Measurements from ENCODE around the gene GSDME. TPM values are rescaled to one million over a fixed set of nuclear protein-coding genes. Genes with fewer than 3 reads are reported as not detected.

The GSDME gene
- total RNA-seq, 1 donor from 2014 or later = 9.6 TPM

DNA sequence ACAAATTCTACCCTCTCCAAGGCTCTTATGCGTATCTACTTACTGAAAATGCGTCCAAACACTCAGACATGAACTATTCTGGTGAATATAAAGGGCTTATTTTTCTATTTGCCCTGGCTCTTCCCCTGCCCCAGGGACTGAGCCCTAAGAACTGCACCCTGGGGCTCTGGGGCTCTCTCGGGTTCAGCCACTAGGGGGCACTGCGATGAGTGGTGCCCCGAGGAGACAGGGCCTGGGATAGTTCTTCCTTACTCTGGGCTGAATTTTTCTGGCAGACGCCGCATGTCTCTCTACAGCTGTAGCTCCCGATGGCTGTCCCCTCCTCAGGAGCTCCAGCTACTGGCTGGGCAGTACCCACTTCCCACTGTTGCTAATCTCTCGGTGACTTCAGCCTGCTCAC lies 30.8 kb upstream of the GSDME start:
- DNase-seq (ENCODE audit: low spot score) = no peak
- no peak overlapping the region for H3K27ac Mint-ChIP-seq
- H3K36me3 Mint-ChIP-seq (ENCODE audit: low read depth) = peaks cover 34% of the 10 kb centered on the region
- no peak overlapping the region for H3K4me3 Mint-ChIP-seq (ENCODE audit: low read depth)
- no peaks in the 10 kb centered on the region for H3K27me3 Mint-ChIP-seq (ENCODE audit: low read depth)
- peaks cover 10% of the 10 kb centered on the region for H3K4me1 Mint-ChIP-seq (ENCODE audit: low read depth)
- intact Hi-C loops (cut with micrococcal nuclease) = no loop called here
- H3K9me3 Mint-ChIP-seq = peaks cover 7% of the 10 kb centered on the region

GRCh38 chr7:24786941-24787340 lies 29.7 kb upstream of the GSDME start:
- intact Hi-C loops (cut with micrococcal nuclease) = loop anchor here (2.0 kb wide), 1 partner anchor 32 kb away; no protein-coding TSS in a partner anchor
- Mint-ChIP-seq H3K27ac (no peak overlapping the region), H3K36me3 (ENCODE audit: low read depth) (peaks cover 35% of the 10 kb centered on the region), H3K9me3 (peaks cover 12% of the 10 kb centered on the region), H3K4me1 (ENCODE audit: low read depth) (peaks cover 10% of the 10 kb centered on the region), H3K4me3 (ENCODE audit: low read depth) (no peak overlapping the region), H3K27me3 (ENCODE audit: low read depth) (no peaks in the 10 kb centered on the region)
- no peak for DNase-seq (ENCODE audit: low spot score)

DNA sequence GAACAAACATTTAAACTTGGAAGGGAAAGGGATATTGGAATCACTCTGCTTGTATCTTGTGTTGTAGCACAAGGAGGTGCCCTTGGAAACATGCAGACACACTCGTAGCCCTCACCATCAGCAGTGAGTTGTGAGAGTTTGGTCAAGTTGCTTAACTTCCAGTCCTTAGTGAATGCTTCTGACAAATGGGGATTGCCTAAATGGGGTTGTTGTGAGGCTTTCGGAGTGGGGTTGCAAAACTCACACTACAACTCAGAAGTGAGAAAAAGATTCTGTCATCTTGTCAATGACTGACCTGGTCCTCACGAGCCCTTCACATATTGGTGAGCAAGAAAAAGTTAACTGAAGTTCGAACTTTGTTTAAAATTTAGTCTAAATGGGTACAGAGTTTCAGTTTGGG lies 29.0 kb upstream of the GSDME start:
- peaks cover 12% of the 10 kb centered on the region for H3K9me3 Mint-ChIP-seq
- H3K36me3 Mint-ChIP-seq (ENCODE audit: low read depth) = peaks cover 34% of the 10 kb centered on the region
- no peak for DNase-seq (ENCODE audit: low spot score)
- intact Hi-C loops (cut with micrococcal nuclease) = loop anchor here (2.0 kb wide), 1 partner anchor 32 kb away; no protein-coding TSS in a partner anchor
- no peak overlapping the region for H3K4me3 Mint-ChIP-seq (ENCODE audit: low read depth)
- no peak overlapping the region for H3K27ac Mint-ChIP-seq
- no peaks in the 10 kb centered on the region for H3K27me3 Mint-ChIP-seq (ENCODE audit: low read depth)
- H3K4me1 Mint-ChIP-seq (ENCODE audit: low read depth) = peaks cover 10% of the 10 kb centered on the region

DNA sequence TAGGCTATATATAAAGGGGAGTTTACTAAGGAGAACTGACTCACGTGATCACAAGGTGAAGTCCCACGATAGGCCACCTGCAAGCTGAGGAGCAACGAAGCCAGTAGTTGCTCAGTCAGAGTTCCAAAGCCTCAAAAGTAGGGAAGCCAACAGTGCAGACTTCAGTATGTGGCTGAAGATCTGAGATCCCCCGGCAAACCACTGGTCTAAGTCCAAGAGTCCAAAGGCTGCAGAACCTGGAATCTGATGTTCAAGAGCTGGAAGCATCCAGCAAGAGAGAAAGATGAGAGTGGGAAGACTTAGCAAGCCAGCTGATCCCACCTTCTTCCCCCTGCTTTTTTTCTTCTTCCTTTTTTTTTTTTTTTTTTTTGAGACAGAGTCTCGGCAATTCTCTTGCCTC lies 27.0 kb upstream of the GSDME start:
- H3K4me1 Mint-ChIP-seq (ENCODE audit: low read depth) = peaks cover 10% of the 10 kb centered on the region
- H3K36me3 Mint-ChIP-seq (ENCODE audit: low read depth) = peaks cover 37% of the 10 kb centered on the region
- H3K4me3 Mint-ChIP-seq (ENCODE audit: low read depth) = no peak overlapping the region
- no peak overlapping the region for H3K27ac Mint-ChIP-seq
- intact Hi-C loops (cut with micrococcal nuclease) = no loop called here
- peaks cover 12% of the 10 kb centered on the region for H3K9me3 Mint-ChIP-seq
- H3K27me3 Mint-ChIP-seq (ENCODE audit: low read depth) = no peaks in the 10 kb centered on the region
- DNase-seq (ENCODE audit: low spot score) = no peak

DNA sequence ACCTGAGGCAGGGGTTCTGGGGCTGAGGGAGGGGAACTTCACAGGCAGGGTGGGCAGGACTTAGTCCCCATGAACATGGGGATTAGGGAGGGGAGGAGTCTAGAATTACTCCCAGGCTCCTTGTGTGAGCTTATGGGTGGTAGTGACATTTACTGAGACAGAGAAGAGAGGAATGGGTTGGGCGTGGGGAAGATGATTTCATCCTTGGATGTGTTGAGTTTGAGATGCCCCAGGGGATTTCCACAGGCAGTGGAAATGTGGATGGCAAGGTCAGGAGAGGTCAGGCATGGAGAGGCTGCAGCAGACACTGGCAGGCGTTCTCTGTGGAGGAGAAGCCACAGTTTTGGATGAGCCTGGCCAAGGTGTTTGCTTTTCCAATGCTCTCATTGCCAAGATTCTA lies 26.4 kb upstream of the GSDME start:
- no peak overlapping the region for H3K27ac Mint-ChIP-seq
- DNase-seq (ENCODE audit: low spot score) = no peak
- peaks cover 33% of the 10 kb centered on the region for H3K36me3 Mint-ChIP-seq (ENCODE audit: low read depth)
- no peaks in the 10 kb centered on the region for H3K27me3 Mint-ChIP-seq (ENCODE audit: low read depth)
- intact Hi-C loops (cut with micrococcal nuclease) = no loop called here
- peaks cover 11% of the 10 kb centered on the region for H3K4me1 Mint-ChIP-seq (ENCODE audit: low read depth)
- no peak overlapping the region for H3K4me3 Mint-ChIP-seq (ENCODE audit: low read depth)
- H3K9me3 Mint-ChIP-seq = peaks cover 12% of the 10 kb centered on the region

- H3K4me3 Mint-ChIP-seq (ENCODE audit: low read depth) = no peak overlapping the region
- intact Hi-C loops (cut with micrococcal nuclease) = no loop called here
- H3K27ac Mint-ChIP-seq = no peak overlapping the region
- peaks cover 12% of the 10 kb centered on the region for H3K9me3 Mint-ChIP-seq
- H3K27me3 Mint-ChIP-seq (ENCODE audit: low read depth) = no peaks in the 10 kb centered on the region
- peaks cover 26% of the 10 kb centered on the region for H3K36me3 Mint-ChIP-seq (ENCODE audit: low read depth)
- peaks cover 1% of the 10 kb centered on the region for H3K4me1 Mint-ChIP-seq (ENCODE audit: low read depth)
- no peak for DNase-seq (ENCODE audit: low spot score)
These were observed 23.8 kb upstream of the GSDME start for GRCh38 chr7:24781106-24781505.

- peaks cover 22% of the 10 kb centered on the region for H3K36me3 Mint-ChIP-seq (ENCODE audit: low read depth)
- no peak for DNase-seq (ENCODE audit: low spot score)
- peaks cover 12% of the 10 kb centered on the region for H3K9me3 Mint-ChIP-seq
- peaks cover 1% of the 10 kb centered on the region for H3K4me1 Mint-ChIP-seq (ENCODE audit: low read depth)
- H3K4me3 Mint-ChIP-seq (ENCODE audit: low read depth) = no peak overlapping the region
- H3K27ac Mint-ChIP-seq = no peak overlapping the region
- no peaks in the 10 kb centered on the region for H3K27me3 Mint-ChIP-seq (ENCODE audit: low read depth)
- intact Hi-C loops (cut with micrococcal nuclease) = no loop called here
These were observed 22.0 kb upstream of the GSDME start for GRCh38 chr7:24779283-24779655.

- Mint-ChIP-seq H3K27ac (no peak overlapping the region), H3K4me1 (ENCODE audit: low read depth) (peaks cover 4% of the 10 kb centered on the region), H3K27me3 (ENCODE audit: low read depth) (no peaks in the 10 kb centered on the region), H3K36me3 (ENCODE audit: low read depth) (peaks cover 17% of the 10 kb centered on the region), H3K9me3 (peaks cover 11% of the 10 kb centered on the region), H3K4me3 (ENCODE audit: low read depth) (no peak overlapping the region)
- DNase-seq (ENCODE audit: low spot score) = no peak
- intact Hi-C loops (cut with micrococcal nuclease) = no loop called here
These were observed 21.4 kb upstream of the GSDME start for GRCh38 chr7:24778543-24779282.

- DNase-seq (ENCODE audit: low spot score) = no peak
- peaks cover 9% of the 10 kb centered on the region for H3K36me3 Mint-ChIP-seq (ENCODE audit: low read depth)
- intact Hi-C loops (cut with micrococcal nuclease) = no loop called here
- peaks cover 3% of the 10 kb centered on the region for H3K9me3 Mint-ChIP-seq
- no peaks in the 10 kb centered on the region for H3K27me3 Mint-ChIP-seq (ENCODE audit: low read depth)
- peaks cover 6% of the 10 kb centered on the region for H3K4me1 Mint-ChIP-seq (ENCODE audit: low read depth)
- no peak overlapping the region for H3K27ac Mint-ChIP-seq
- H3K4me3 Mint-ChIP-seq (ENCODE audit: low read depth) = no peak overlapping the region
These were observed 20.5 kb upstream of the GSDME start for GRCh38 chr7:24777806-24778205.

DNA sequence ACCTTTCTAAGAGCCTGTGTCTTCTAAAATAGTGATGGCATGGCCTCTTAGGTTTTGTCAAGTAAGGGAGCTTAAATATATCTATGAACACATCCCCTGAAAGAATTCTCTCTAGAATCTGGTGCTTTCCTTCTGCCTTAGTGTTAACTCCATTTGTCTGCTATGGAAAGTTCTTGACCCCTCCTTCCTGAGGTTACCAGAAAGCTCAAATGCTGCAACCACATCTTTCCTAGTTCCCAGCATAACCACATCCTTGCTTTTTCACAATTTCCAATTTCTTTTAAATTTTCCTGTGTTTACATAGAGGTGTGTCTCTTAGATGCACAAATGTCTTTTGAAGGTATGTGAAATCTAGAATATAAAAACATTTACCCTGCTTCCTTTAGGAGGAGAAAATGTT lies 16.4 kb upstream of the GSDME start:
- DNase-seq (ENCODE audit: low spot score) = no peak
- no peaks in the 10 kb centered on the region for H3K27me3 Mint-ChIP-seq (ENCODE audit: low read depth)
- peaks cover 17% of the 10 kb centered on the region for H3K4me1 Mint-ChIP-seq (ENCODE audit: low read depth)
- intact Hi-C loops (cut with micrococcal nuclease) = no loop called here
- H3K27ac Mint-ChIP-seq = no peak overlapping the region
- peaks cover 9% of the 10 kb centered on the region for H3K9me3 Mint-ChIP-seq
- H3K4me3 Mint-ChIP-seq (ENCODE audit: low read depth) = no peak overlapping the region
- peaks cover 13% of the 10 kb centered on the region for H3K36me3 Mint-ChIP-seq (ENCODE audit: low read depth)

- Mint-ChIP-seq H3K4me1 (ENCODE audit: low read depth) (peaks cover 22% of the 10 kb centered on the region), H3K9me3 (peaks cover 9% of the 10 kb centered on the region), H3K4me3 (ENCODE audit: low read depth) (no peak overlapping the region), H3K36me3 (ENCODE audit: low read depth) (peaks cover 13% of the 10 kb centered on the region), H3K27me3 (ENCODE audit: low read depth) (peaks cover 12% of the 10 kb centered on the region), H3K27ac (no peak overlapping the region)
- DNase-seq (ENCODE audit: low spot score) = no peak
- intact Hi-C loops (cut with micrococcal nuclease) = no loop called here
These were observed 12.6 kb upstream of the GSDME start for GRCh38 chr7:24769851-24770250.

DNA sequence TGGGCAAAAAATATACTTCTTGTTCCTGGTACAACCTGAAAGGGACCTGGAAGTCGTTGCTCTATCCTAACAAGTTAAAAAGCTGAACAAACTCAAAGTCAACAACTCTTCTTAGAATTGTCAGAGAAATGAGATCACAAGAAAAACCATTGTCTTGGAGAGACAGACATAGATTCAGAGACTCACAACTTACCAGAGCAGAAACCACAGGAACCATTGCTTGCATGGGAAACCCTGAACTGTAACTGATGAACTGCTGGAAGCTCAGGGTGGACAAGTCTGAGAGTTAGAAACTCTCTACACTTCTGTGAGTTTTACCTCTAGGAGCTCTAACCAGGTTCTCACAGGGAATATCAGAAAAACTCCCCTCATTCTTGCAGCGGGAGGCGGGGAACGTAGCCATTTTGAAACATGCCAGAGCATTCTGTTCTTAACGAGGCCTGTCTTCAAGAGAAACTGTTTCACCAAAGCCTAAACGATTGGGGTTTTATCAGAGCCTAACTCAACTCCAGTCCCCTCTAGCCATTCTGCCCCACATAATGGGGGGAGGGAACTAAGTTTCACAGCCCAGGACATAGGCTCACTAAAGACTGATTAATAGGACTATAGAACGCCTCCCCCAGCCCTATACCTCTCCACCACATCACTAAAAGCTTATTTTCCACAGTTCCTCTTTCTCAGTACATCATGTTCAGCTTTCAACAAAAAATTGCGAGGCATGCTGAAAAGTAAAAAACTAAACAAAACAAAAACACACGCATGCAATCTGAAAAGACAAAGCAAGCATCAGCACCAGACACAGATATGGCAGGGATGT lies 12.0 kb upstream of the GSDME start:
- H3K4me1 Mint-ChIP-seq (ENCODE audit: low read depth) = peaks cover 22% of the 10 kb centered on the region
- peaks cover 13% of the 10 kb centered on the region for H3K36me3 Mint-ChIP-seq (ENCODE audit: low read depth)
- H3K27ac Mint-ChIP-seq = no peak overlapping the region
- peaks cover 9% of the 10 kb centered on the region for H3K9me3 Mint-ChIP-seq
- DNase-seq (ENCODE audit: low spot score) = no peak
- intact Hi-C loops (cut with micrococcal nuclease) = no loop called here
- H3K27me3 Mint-ChIP-seq (ENCODE audit: low read depth) = peaks cover 19% of the 10 kb centered on the region
- H3K4me3 Mint-ChIP-seq (ENCODE audit: low read depth) = no peak overlapping the region

- H3K4me3 Mint-ChIP-seq (ENCODE audit: low read depth) = no peak overlapping the region
- peaks cover 27% of the 10 kb centered on the region for H3K27me3 Mint-ChIP-seq (ENCODE audit: low read depth)
- intact Hi-C loops (cut with micrococcal nuclease) = no loop called here
- peaks cover 21% of the 10 kb centered on the region for H3K4me1 Mint-ChIP-seq (ENCODE audit: low read depth)
- H3K27ac Mint-ChIP-seq = no peak overlapping the region
- no peak for DNase-seq (ENCODE audit: low spot score)
- H3K9me3 Mint-ChIP-seq = peaks cover 9% of the 10 kb centered on the region
- peaks cover 13% of the 10 kb centered on the region for H3K36me3 Mint-ChIP-seq (ENCODE audit: low read depth)
These were observed 10.8 kb upstream of the GSDME start for GRCh38 chr7:24767878-24768569.

Data from activated T-helper 2 cell treated with anti-CD3 and anti-CD28 coated beads, Interferon-gamma antibody, Interleukin-2, Interleukin-4, amounts not matched to agents 10 μg/mL and 5 μg/mL and 100 μg/mL, durations not matched to agents 14 hours and 24 hours and 36 hours (primary cell).